Ramos (cell line): ENCODE measurements around the gene UNC93B1.
"Not testable (repeated sequence)": the region's sequence is repeated elsewhere in the genome, so short reads cannot be mapped to it uniquely, and the experiment has no call there.

Experiments
- in situ Hi-C: fragments of 300-500 bp; cut with MboI; formaldehyde crosslinking; loops from one replicate; pipeline ENCODE4 v1.14.3; 2022; ENCODE audit warnings: low sequenced_read_pairs; ENCODE audit not compliant: unreplicated experiment

The UNC93B1 gene

GRCh38 chr11:67996622-67997474 lies 7.0 kb downstream of the UNC93B1 start:
- in situ Hi-C loops: no loop called here

GRCh38 chr11:67996051-67996450 lies 7.8 kb downstream of the UNC93B1 start:
- in situ Hi-C loops: no loop called here

GRCh38 chr11:67995579-67995978 lies 8.3 kb downstream of the UNC93B1 start:
- in situ Hi-C loops: not testable (repeated sequence)

DNA sequence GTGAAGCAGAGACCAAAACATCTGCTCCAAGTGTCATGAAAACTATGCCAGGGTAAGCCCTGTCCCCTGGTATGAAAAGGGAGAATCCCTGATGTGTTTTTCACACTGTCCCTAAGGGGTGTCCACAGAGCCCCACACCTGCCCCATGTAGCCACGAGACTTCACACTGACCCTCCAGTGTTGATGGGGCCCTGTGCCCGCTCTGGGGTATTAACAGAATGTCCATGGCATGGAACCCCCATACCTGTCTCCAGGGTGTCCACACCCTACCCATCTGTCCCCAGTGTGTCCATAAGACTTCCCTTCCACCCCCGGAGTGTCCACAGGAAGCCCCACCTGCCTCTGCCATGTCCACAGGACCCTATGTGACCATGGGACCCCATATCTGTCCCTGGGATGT lies 8.8 kb downstream of the UNC93B1 start:
- in situ Hi-C loops: not testable (repeated sequence)

DNA sequence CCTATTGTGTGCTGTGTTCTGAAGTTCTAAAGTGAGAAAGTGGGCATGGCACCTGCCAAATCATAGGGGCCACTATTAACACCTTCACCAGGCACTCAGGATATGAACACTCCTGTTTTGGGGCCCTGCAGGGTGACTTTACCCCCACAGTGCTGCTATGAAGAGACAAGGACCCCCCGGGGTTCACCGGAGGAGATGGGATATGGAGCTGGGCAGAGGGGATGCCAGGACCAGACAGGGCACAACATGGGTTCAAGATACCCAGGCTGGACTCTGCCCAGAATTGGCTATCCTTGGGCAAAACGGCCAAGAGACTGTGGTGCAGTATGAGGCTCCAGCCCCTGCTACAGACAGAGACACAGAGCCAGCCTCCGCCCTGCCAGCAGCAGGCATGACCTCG lies 9.5 kb downstream of the UNC93B1 start:
- in situ Hi-C loops: not testable (repeated sequence)

- in situ Hi-C loops: not testable (repeated sequence)
These were observed 10.1 kb downstream of the UNC93B1 start for GRCh38 chr11:67993821-67994220.

- in situ Hi-C loops: not testable (repeated sequence)
These were observed 12.4 kb downstream of the UNC93B1 start for GRCh38 chr11:67991347-67992121.

DNA sequence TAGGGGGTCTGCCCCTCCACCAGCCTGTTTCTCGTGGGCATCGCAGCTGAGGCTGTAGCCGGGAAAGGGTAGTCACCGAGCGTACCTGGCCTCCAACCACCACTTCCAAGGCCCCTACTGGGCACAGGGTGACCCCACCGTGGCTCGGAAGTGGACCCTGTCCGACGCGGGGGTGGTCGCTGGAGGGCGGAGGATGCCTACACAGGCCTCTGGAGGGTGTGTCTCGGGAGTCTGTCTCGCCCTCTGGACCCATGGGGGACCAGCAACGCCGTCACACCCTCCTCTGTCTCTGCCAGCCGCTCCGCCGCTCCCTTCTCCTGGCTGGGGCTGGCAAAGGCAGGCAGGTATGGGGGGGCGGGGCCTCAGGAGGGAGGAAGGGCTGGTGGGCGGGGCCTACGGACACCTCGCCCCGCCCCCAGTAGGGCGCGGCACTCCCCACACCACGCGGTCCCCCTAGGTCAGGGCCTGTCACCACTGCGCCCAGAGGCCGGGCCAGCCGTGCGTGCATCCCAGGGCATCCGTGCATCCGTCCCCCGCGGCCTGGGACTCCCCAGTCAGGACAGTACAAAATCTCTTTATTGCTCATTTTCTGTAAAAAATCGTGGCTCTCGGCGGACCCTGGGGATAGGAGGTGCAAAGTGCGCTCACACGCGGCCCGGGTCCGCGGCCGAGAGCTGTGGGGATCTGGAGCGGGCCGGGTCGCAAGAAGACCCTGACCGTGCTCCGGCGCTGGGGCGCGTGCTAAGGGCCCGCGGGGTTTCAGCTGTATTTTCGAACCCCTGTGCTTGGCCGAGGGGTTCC lies 13.2 kb downstream of the UNC93B1 start:
- in situ Hi-C loops: not testable (repeated sequence)

DNA sequence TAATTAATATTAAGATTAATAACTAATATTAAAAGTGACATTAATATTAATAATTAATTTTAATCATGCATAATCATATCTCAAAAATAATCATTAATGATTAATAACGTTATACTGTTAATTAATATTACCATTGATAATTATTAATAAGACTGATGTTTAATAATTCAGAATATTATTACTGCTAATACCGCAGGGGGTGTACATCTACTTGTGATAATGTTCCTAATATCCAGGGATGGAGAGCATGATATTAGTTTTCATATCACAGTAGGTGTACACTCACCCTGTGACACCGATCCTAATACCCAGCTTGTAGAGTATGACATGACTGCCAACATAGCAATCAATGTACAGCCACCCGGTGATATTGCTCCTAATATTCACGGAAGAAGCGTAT lies 18.6 kb downstream of the UNC93B1 start:
- in situ Hi-C loops: not testable (repeated sequence)

DNA sequence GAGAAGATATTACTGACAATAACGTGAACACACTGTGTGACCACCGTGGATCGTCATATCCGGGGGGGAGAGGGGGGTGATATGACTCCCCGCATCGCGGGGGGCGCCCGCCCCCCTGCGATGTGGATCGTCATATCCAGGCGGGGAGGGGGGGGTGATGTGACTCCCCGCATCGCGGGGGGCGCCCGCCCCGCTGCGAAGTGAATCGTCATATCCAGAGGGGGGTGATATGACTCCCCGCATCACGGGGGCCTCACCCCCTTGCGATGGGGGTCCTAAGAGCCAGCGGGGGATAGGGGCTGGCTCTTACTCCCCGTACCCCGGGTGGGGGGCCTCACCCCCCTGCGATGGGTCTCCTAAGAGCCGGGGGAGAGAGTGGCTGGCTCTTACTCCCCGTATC lies 19.9 kb downstream of the UNC93B1 start:
- in situ Hi-C loops: no loop called here

GRCh38 chr11:67982255-67982857 lies 21.5 kb downstream of the UNC93B1 start:
- in situ Hi-C loops: not testable (repeated sequence)

DNA sequence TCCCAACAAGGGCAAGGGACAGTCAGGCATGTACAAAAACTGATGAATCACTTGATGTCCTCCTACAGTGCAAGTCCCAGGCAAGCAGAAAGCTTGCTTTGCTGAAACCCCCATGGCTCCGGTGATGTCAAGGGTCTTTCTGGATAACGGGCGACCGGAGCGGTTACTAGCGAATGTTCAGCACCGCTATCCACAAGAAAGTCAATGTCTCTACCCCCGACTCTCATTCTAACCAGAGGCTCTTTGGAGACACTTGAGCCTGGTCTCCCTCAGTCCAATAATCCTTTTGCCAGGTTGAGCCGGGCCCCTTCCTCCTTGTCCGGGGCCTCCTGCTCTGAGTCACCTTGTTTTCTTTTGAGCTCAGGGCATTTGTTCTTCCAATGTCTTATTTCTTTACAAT lies 22.7 kb downstream of the UNC93B1 start:
- in situ Hi-C loops: not testable (repeated sequence)

- in situ Hi-C loops: not testable (repeated sequence)
These were observed 25.0 kb downstream of the UNC93B1 start for GRCh38 chr11:67978766-67979418.

DNA sequence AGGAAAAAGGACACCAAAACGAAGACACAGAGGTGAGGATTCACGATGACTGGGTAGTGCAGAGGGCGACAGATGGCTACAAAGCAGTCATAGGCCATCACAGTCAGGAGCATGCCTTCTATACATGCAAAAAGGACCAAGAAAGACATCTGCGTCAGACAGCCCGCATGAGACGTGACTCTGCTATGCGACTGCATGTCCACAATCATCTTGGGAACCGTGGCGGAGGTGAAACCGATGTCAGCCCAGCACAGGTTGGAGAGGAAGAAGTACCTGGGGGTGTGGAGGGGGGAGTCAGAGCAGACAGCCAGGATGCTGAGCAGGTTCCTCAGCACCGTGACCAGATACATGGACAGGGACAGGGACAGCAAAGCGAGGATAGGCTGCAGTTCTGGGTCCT lies 29.2 kb downstream of the UNC93B1 start:
- in situ Hi-C loops: loop anchor here (25.0 kb wide), 1 partner anchor 112 kb away; no protein-coding TSS in a partner anchor

DNA sequence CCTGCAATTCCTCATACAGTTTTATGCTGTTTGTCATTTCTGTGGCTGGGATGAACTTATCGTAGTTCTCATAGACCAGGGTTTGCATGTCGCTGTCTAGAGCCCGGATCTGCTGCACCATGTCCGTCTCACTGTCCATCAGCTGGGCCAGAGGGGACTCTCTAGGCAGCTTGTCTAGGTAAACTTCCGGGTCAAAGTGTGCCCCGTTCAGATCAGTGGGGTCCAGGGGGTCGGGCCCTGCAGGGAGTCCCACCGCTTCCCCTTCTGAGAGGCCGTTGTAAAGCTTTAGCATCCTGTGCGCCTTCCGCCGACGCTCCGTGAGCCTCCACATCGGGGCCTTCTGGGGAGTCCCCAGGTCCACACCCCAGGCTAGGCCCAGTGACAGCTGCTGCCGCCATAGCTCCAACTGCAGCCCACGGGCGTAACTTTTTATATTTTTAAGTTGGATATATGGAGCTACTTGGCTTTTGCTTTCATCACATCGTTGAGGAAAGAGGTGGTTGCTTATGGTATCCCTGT lies 38.0 kb downstream of the UNC93B1 start:
- in situ Hi-C loops: loop anchor here (25.0 kb wide), 1 partner anchor 104 kb away; no protein-coding TSS in a partner anchor

- in situ Hi-C loops: loop anchor here (25.0 kb wide), 1 partner anchor 102 kb away; no protein-coding TSS in a partner anchor
These were observed 39.2 kb downstream of the UNC93B1 start for GRCh38 chr11:67964746-67965145.

DNA sequence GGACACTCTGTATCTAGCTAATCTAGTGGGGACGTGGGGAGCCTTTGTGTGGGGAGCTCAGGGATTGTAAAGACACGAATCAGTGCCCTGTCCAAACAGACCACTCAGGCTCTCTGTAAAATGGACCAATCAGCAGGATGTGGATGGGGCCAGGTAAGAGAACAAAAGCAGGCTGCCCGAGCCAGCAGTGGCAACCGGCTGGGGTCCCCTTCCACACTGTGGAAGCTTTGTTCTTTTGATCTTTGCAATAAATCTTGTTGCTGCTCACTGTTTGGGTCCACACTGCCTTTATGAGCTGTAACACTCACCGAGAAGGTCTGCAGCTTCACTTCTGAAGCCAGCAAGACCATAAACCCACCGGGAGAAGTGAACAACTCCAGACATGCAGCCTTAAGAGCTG lies 40.0 kb downstream of the UNC93B1 start:
- in situ Hi-C loops: loop anchor here (25.0 kb wide), 1 partner anchor 102 kb away; no protein-coding TSS in a partner anchor

- in situ Hi-C loops: loop anchor here (25.0 kb wide), 1 partner anchor 101 kb away; no protein-coding TSS in a partner anchor
These were observed 40.7 kb downstream of the UNC93B1 start for GRCh38 chr11:67963217-67963616.

GRCh38 chr11:67956236-67956635 lies 47.7 kb downstream of the UNC93B1 start:
- in situ Hi-C loops: loop anchor here (25.0 kb wide), 1 partner anchor 94 kb away; no protein-coding TSS in a partner anchor
